Posterior vena cava (tissue), 2 donors: ENCODE data around the gene ZNF761. TPM values are rescaled to one million over a fixed set of nuclear protein-coding genes. Genes with fewer than 3 reads are reported as not detected.
"Not testable (repeated sequence)": the region's sequence is repeated elsewhere in the genome, so short reads cannot be mapped to it uniquely, and the experiment has no call there.

ENCODE experiments used
- DNase-seq: peaks from one replicate; pipeline ENCODE4 v3.0.0-alpha.2; 2020; ENCODE audit warnings: low spot score
- intact Hi-C, 2 donors: fragments of 100-400 bp; cut with DNase I; formaldehyde crosslinking; loops; one replicate each; pipeline versions ENCODE4 v1.14.1 to v1.14.2; 2022 to 2023
- total RNA-seq, 2 donors: library from RNA; stranded (reverse); fragmentation: NEBNext Ultra II Directional; extraction: Animal tissue kit (Norgen Biotek cat#: 25700); gene quantifications; one replicate each; pipeline ENCODE4 v1.2.1, GENCODE V29; 2021
- donor health status: DM: yes; HTN: yes; CAD: no.
- donor health status: DM: yes; HTN: yes; CAD: no.

ZNF761 gene
- total RNA-seq, 2 donors from 2014 or later, result 9.6 to 9.9 TPM

- intact Hi-C loops, result not testable (repeated sequence)
Observed at GRCh38 chr19:53503151-53503550, 71.4 kb downstream of the ZNF761 start.

GRCh38 chr19:53503671-53504364 is 72.0 kb downstream of the ZNF761 start:
- DNase-seq, intact Hi-C loops: not testable (repeated sequence)

More at GRCh38 chr19:53503151-53503550, 71.4 kb downstream of the ZNF761 start:
- DNase-seq, result not testable (repeated sequence)

- intact Hi-C loops, DNase-seq: not testable (repeated sequence)
Observed at GRCh38 chr19:53504365-53504703, 72.5 kb downstream of the ZNF761 start.

GRCh38 chr19:53504885-53505284 is 73.1 kb downstream of the ZNF761 start:
- no peak for DNase-seq
- intact Hi-C loops, result no loop called here

- intact Hi-C loops, result no loop called here
Observed at GRCh38 chr19:53506728-53507127, 74.9 kb downstream of the ZNF761 start.

More at GRCh38 chr19:53506728-53507127, 74.9 kb downstream of the ZNF761 start:
- no peak for DNase-seq

Other genes with a start within 250 kb of the ZNF761 start
- 1 to 10 TPM; 3.5 to 5.4 TPM for gene ZNF665, start 238.6 kb upstream of the ZNF761 start, total RNA-seq
- 10 to 100 TPM; 18.6 to 19.0 TPM for gene ZNF677, start 177.1 kb upstream of the ZNF761 start, total RNA-seq
- gene VN1R2, start 173.7 kb upstream of the ZNF761 start, total RNA-seq, result not detected
- gene VN1R4, start 164.3 kb upstream of the ZNF761 start, total RNA-seq, result not detected
- gene ZNF845, start 98.2 kb upstream of the ZNF761 start, total RNA-seq, result 1 to 10 TPM; 6.6 to 6.7 TPM
- gene ZNF525, start 66.3 kb upstream of the ZNF761 start, total RNA-seq, result 10 to 100 TPM; 10.7 to 13.5 TPM
- 10 to 100 TPM in 1 of 2 donors, 1 to 10 TPM in 1; 9.3 to 10.6 TPM for gene ZNF765, start 36.8 kb upstream of the ZNF761 start, total RNA-seq
- 1 to 10 TPM; 2.5 to 2.9 TPM for gene ZNF813, start 35.7 kb downstream of the ZNF761 start, total RNA-seq
- 10 to 100 TPM; 21.5 to 45.7 TPM for gene ZNF331, start 106.2 kb downstream of the ZNF761 start, total RNA-seq
- gene DPRX, start 200.0 kb downstream of the ZNF761 start, total RNA-seq, result not detected